ENCODE data around the gene CRYZ.

The CRYZ gene

GRCh38 chr1:74729741-74730478, 2.9 kb downstream of the CRYZ start:
- DNase-seq = no peak

GRCh38 chr1:74728736-74729135, 4.1 kb downstream of the CRYZ start:
- no peak for DNase-seq

- DNase-seq = no peak
These were observed 6.8 kb downstream of the CRYZ start for GRCh38 chr1:74726063-74726462.

- DNase-seq = no peak
These were observed 15.2 kb downstream of the CRYZ start for GRCh38 chr1:74717626-74718025.

GRCh38 chr1:74716822-74717221, 16.0 kb downstream of the CRYZ start:
- no peak for DNase-seq

- no peak for DNase-seq
These were observed 17.0 kb downstream of the CRYZ start for GRCh38 chr1:74715806-74716205.

GRCh38 chr1:74715236-74715502, 17.7 kb downstream of the CRYZ start:
- DNase-seq = no peak

GRCh38 chr1:74714429-74715235, 18.2 kb downstream of the CRYZ start:
- DNase-seq = no peak

GRCh38 chr1:74713849-74714248, 19.0 kb downstream of the CRYZ start:
- DNase-seq = no peak

GRCh38 chr1:74712881-74713280, 20.0 kb downstream of the CRYZ start:
- no peak for DNase-seq

- DNase-seq = no peak
These were observed 29.3 kb downstream of the CRYZ start for GRCh38 chr1:74703386-74704182.

GRCh38 chr1:74699331-74699730, 33.5 kb downstream of the CRYZ start:
- DNase-seq = no peak

- DNase-seq = no peak
These were observed 35.0 kb downstream of the CRYZ start for GRCh38 chr1:74697832-74698231.

- DNase-seq = no peak
These were observed 39.4 kb downstream of the CRYZ start for GRCh38 chr1:74693473-74693872.

GRCh38 chr1:74690909-74691308, 41.9 kb downstream of the CRYZ start:
- no peak for DNase-seq

GRCh38 chr1:74690364-74690696, 42.5 kb downstream of the CRYZ start:
- DNase-seq = no peak

- peak; percentile 13 for DNase-seq
These were observed 43.1 kb downstream of the CRYZ start for GRCh38 chr1:74689621-74690363.

GRCh38 chr1:74686928-74687327, 45.9 kb downstream of the CRYZ start:
- no peak for DNase-seq

GRCh38 chr1:74684301-74684700, 48.5 kb downstream of the CRYZ start:
- no peak for DNase-seq

GRCh38 chr1:74683656-74684055, 49.2 kb downstream of the CRYZ start:
- no peak for DNase-seq

GRCh38 chr1:74681851-74682250, 51.0 kb downstream of the CRYZ start:
- no peak for DNase-seq

- DNase-seq = no peak
These were observed 51.4 kb downstream of the CRYZ start for GRCh38 chr1:74681449-74681848.

- DNase-seq = no peak
These were observed 51.8 kb downstream of the CRYZ start for GRCh38 chr1:74681001-74681400.
